GM21717 (cell line): ENCODE data around the gene CLCF1.
A peak's percentile ranks its signal among the peaks of the same experiment; 100 is the strongest.
"Not testable (repeated sequence)": the region's sequence is repeated elsewhere in the genome, so short reads cannot be mapped to it uniquely, and the experiment has no call there.

ENCODE experiments used
- ATAC-seq: cut with Tn5 transposase; IDR thresholded peaks from one replicate; pipeline ENCODE4 v1.9.1; 2021; ENCODE audit warnings: mild to moderate bottlenecking, moderate library complexity; ENCODE audit not compliant: unreplicated experiment

CLCF1 gene

GRCh38 chr11:67409261-67409666, 35.9 kb upstream of the CLCF1 start:
- no peak for ATAC-seq

- ATAC-seq: no peak
Observed at GRCh38 chr11:67408437-67409200, 35.2 kb upstream of the CLCF1 start.

GRCh38 chr11:67407688-67408163, 34.3 kb upstream of the CLCF1 start:
- no peak for ATAC-seq

GRCh38 chr11:67406969-67407687, 33.7 kb upstream of the CLCF1 start:
- no peak for ATAC-seq

- no peak for ATAC-seq
Observed at GRCh38 chr11:67406420-67406968, 33.1 kb upstream of the CLCF1 start.

GRCh38 chr11:67405688-67406339, 32.4 kb upstream of the CLCF1 start:
- no peak for ATAC-seq

- no peak for ATAC-seq
Observed at GRCh38 chr11:67405196-67405567, 31.8 kb upstream of the CLCF1 start.

- no peak for ATAC-seq
Observed at GRCh38 chr11:67404515-67405195, 31.3 kb upstream of the CLCF1 start.

GRCh38 chr11:67403085-67403484, 29.7 kb upstream of the CLCF1 start:
- ATAC-seq: not testable (repeated sequence)

- ATAC-seq: not testable (repeated sequence)
Observed at GRCh38 chr11:67402192-67402839, 28.9 kb upstream of the CLCF1 start.

- ATAC-seq: peak; percentile 54
Observed at GRCh38 chr11:67401495-67402191, 28.2 kb upstream of the CLCF1 start, which contains the start of gene PPP1CA. Gene PPP1CA, minus strand, starts transcription at chr11:67401858. Its CDS starts 76 bp downstream, at chr11:67401782.

GRCh38 chr11:67400942-67401494, 27.6 kb upstream of the CLCF1 start:
- peak; percentile 9 for ATAC-seq

- no peak for ATAC-seq
Observed at GRCh38 chr11:67400251-67400941, 27.0 kb upstream of the CLCF1 start.

GRCh38 chr11:67398661-67399563, 25.5 kb upstream of the CLCF1 start:
- ATAC-seq: no peak

GRCh38 chr11:67397986-67398660, 24.7 kb upstream of the CLCF1 start:
- ATAC-seq: no peak

- ATAC-seq: no peak
Observed at GRCh38 chr11:67397536-67397935, 24.1 kb upstream of the CLCF1 start.
